Hypothalamus (tissue), 51 donors: ENCODE data around the gene MKNK2.
"Not testable (repeated sequence)": the region's sequence is repeated elsewhere in the genome, so short reads cannot be mapped to it uniquely, and the experiment has no call there.

Experiments used
- DNase-seq, 51 donors: peaks; one replicate each; lab custom pipeline; 2025; lab: John Stamatoyannopoulos, UW

Gene MKNK2

GRCh38 chr19:2034729-2035589 lies 16.1 kb downstream of the MKNK2 start:
- peak in 1 of 51 donors; percentile 27 for DNase-seq

GRCh38 chr19:2034253-2034652 lies 16.8 kb downstream of the MKNK2 start:
- not testable (repeated sequence) for DNase-seq

GRCh38 chr19:2033825-2034159 lies 17.3 kb downstream of the MKNK2 start:
- no peak for DNase-seq

- DNase-seq: no peak
These were observed 17.8 kb downstream of the MKNK2 start for GRCh38 chr19:2033115-2033824.

- DNase-seq: peak; percentile 46 to 98 (median 92)
These were observed 18.6 kb downstream of the MKNK2 start for GRCh38 chr19:2032296-2032941.

GRCh38 chr19:2027361-2027760 lies 23.7 kb downstream of the MKNK2 start:
- no peak for DNase-seq

- DNase-seq: no peak
These were observed 24.3 kb downstream of the MKNK2 start for GRCh38 chr19:2026770-2027169.

- no peak for DNase-seq
These were observed 28.8 kb downstream of the MKNK2 start for GRCh38 chr19:2022289-2022688.

- no peak for DNase-seq
These were observed 29.4 kb downstream of the MKNK2 start for GRCh38 chr19:2021453-2022140.

- DNase-seq: no peak
These were observed 32.3 kb downstream of the MKNK2 start for GRCh38 chr19:2018752-2019151.

GRCh38 chr19:2016041-2016807 lies 34.8 kb downstream of the MKNK2 start:
- peak in 42 of 51 donors; percentile 9 to 83 (median 51) for DNase-seq

- peak in 34 of 51 donors; percentile 2 to 76 (median 38) for DNase-seq
These were observed 35.5 kb downstream of the MKNK2 start, which contains the start of gene BTBD2 for GRCh38 chr19:2015608-2015950. TSS of gene BTBD2 (minus strand) at chr19:2015714. CDS start at chr19:2015703, 11 bp downstream.

- DNase-seq: peak in 3 of 51 donors; percentile 14 to 42 (median 15)
These were observed 36.1 kb downstream of the MKNK2 start for GRCh38 chr19:2014731-2015607.

GRCh38 chr19:2014131-2014571 lies 36.9 kb downstream of the MKNK2 start:
- DNase-seq: no peak

- no peak for DNase-seq
These were observed 37.4 kb downstream of the MKNK2 start for GRCh38 chr19:2013683-2013961.

- no peak for DNase-seq
These were observed 37.9 kb downstream of the MKNK2 start for GRCh38 chr19:2012941-2013682.

- no peak for DNase-seq
These were observed 39.9 kb downstream of the MKNK2 start for GRCh38 chr19:2011169-2011568.

GRCh38 chr19:2010135-2010668 lies 40.8 kb downstream of the MKNK2 start:
- no peak for DNase-seq
